NCI-H146 treated with DMSO at 0.1 percent for 48 hours (cell line): ENCODE data around the gene ADCY10.
"Not testable (repeated sequence)": the region's sequence is repeated elsewhere in the genome, so short reads cannot be mapped to it uniquely, and the experiment has no call there.

Experiments used
- DNase-seq: peaks from one replicate; lab custom pipeline; 2025; ENCODE audit not compliant: unreplicated experiment; lab: John Stamatoyannopoulos, UW

Gene ADCY10

GRCh38 chr1:167820684-167821355 lies 93.1 kb downstream of the ADCY10 start:
- no peak for DNase-seq

- DNase-seq: peak; percentile 32
Observed at GRCh38 chr1:167819849-167820683, 93.9 kb downstream of the ADCY10 start.

- DNase-seq: no peak
Observed at GRCh38 chr1:167815650-167816049, 98.3 kb downstream of the ADCY10 start.

- DNase-seq: no peak
Observed at GRCh38 chr1:167812972-167813371, 101.0 kb downstream of the ADCY10 start.

- DNase-seq: no peak
Observed at GRCh38 chr1:167808690-167809089, 105.2 kb downstream of the ADCY10 start.

GRCh38 chr1:167808104-167808503 lies 105.8 kb downstream of the ADCY10 start:
- no peak for DNase-seq

GRCh38 chr1:167806676-167807075 lies 107.3 kb downstream of the ADCY10 start:
- not testable (repeated sequence) for DNase-seq

- not testable (repeated sequence) for DNase-seq
Observed at GRCh38 chr1:167806235-167806634, 107.7 kb downstream of the ADCY10 start.

GRCh38 chr1:167805041-167805556 lies 108.8 kb downstream of the ADCY10 start:
- DNase-seq: no peak

- peak; percentile 73 for DNase-seq
Observed at GRCh38 chr1:167803358-167804207, 110.4 kb downstream of the ADCY10 start.

- DNase-seq: no peak
Observed at GRCh38 chr1:167802235-167802634, 111.7 kb downstream of the ADCY10 start.

GRCh38 chr1:167800251-167800650 lies 113.7 kb downstream of the ADCY10 start:
- no peak for DNase-seq

GRCh38 chr1:167799747-167800146 lies 114.2 kb downstream of the ADCY10 start:
- DNase-seq: no peak

GRCh38 chr1:167798952-167799351 lies 115.0 kb downstream of the ADCY10 start:
- DNase-seq: no peak

GRCh38 chr1:167797015-167797414 lies 116.9 kb downstream of the ADCY10 start:
- no peak for DNase-seq

- no peak for DNase-seq
Observed at GRCh38 chr1:167795810-167796740, 117.9 kb downstream of the ADCY10 start.

GRCh38 chr1:167794043-167794442 lies 119.9 kb downstream of the ADCY10 start:
- DNase-seq: no peak

- DNase-seq: no peak
Observed at GRCh38 chr1:167792188-167792565, 121.8 kb downstream of the ADCY10 start.

GRCh38 chr1:167791281-167792187 lies 122.4 kb downstream of the ADCY10 start:
- no peak for DNase-seq
